IPS DF 4.7 (cell line): ENCODE data around the gene PMM2.

Experiments used
- DNase-seq: peaks from one replicate; pipeline ENCODE4 v3.0.0-alpha.2; 2013; ENCODE audit warnings: low spot score; ENCODE audit errors: extremely low read depth

PMM2 gene

DNA sequence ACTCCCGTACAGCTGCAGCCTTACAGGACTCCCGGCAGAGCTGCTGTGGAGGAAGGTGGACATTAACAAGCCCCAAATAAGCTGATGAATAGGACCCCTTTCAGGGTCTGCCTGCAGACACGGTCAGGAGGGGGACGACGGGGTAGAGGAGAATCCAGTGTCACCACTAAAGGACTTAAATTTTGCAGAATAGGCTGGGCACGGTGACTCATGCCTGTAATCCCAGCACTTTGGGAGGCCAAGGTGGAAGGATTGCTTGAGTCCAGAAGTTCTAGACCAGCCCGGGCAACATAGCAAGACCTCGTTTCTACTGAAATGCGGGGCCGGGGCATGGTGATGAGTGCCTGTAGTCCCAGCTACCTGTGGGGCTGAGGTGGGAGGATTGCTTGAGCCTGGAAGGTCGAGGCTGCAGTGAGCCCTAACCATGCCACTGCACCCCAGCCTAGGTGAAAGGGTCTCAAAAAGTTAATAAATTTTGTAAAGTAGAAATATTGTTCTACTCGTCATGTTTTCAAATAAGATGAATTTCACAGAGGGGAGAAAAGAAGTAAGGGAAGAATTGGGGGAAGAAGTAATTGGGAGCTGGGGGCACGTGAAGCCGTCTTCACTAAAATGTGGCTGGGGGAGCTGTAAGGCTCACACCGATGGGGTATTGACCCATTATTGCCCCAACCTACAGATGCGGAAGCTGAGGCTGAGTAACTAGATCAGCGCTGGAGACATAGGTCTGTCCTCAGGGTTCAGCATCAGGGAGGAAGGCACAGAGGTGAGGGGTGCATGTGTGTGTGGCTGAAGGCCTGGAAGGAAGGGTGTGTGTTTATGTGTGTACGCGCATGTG lies 89.2 kb downstream of the PMM2 start:
- DNase-seq: no peak

DNA sequence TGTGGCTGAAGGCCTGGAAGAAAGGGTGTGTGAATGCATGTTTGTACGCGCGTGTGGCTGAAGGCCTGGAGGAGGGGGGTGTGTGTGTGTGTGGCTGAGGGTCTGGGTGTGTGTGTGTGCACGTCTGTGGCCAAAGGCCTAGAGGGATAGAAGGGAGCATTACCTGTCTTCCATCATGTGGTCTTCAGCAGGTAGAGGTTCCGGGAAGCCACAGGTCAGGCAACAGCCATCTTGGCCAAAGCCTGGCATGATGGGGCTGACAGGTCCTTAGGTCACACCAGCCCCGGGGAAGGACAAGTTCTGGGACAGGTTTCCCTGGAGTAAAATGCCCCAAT lies 89.8 kb downstream of the PMM2 start:
- DNase-seq: no peak

- no peak for DNase-seq
Observed at GRCh38 chr16:8887952-8888560, 90.4 kb downstream of the PMM2 start.

DNA sequence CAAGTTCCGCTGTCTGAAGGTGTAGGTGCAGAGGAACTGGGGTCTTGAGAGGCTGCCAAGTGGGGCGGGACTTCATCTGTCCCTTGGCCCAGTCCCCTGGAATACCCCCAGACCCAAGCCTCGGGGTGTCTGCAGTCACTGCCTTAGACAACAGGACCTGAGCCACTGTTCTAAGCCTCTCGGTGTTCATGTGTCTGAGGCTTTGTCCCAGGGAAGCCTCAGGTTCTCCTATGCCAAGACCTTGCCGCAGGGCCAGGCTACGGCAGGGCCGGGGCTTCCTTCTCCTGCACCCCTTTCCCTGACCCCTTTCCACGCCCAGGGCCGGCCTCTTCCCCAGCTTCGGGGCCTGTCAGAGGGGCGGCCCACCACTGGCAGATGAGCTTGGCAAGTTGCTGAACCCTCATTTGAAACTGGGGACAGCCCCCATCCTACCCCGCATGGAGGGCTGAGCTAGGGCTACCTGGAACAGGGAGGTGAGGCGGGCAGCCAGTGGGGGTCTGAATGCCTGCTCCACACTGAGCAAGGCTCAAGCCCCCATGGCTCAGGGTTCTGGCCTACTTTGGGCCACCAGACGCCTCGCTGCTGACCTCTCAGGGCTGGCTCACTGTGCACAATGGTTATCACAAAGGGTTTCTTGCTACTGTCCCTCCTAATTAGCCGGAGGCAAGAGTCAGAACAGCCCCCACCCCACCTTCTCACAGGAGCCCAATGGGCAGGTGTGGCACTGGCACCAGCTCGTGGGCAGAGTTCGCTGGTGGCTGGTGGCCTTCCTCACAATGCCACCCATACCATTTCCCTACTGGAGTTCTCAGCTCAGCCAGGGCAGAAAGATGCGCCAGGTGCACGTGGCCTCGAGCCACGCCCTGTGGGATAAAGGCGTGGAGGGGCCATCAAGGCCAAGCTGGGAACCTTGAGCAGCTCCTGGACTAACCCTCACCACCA lies 91.6 kb downstream of the PMM2 start:
- no peak for DNase-seq

- no peak for DNase-seq
Observed at GRCh38 chr16:8889893-8890548, 92.4 kb downstream of the PMM2 start.

GRCh38 chr16:8890549-8890921 lies 92.9 kb downstream of the PMM2 start:
- DNase-seq: no peak

DNA sequence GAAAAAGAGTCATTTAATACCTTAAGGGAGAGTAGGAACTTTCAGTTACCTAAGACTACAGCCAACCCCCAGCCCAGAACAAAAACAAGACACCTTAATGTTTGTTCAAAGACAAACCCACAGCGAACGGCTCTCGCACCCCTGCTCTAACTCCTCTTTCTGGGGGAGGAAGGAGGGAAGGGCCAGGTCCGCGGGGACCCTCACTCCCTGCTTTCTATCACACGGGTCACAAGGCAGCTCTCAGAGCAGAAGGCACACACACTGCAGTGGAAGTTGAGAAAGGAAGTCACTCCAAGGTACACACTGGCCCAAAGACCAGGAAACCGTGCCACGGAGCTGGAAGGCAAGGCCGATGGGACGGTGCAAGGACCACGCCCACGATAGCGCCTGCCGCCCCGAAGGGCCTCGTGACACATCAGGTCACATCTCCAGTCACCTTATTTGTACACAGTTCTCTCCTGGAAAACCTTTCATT lies 94.5 kb downstream of the PMM2 start:
- DNase-seq: no peak

GRCh38 chr16:8893426-8893825 lies 95.8 kb downstream of the PMM2 start:
- no peak for DNase-seq

DNA sequence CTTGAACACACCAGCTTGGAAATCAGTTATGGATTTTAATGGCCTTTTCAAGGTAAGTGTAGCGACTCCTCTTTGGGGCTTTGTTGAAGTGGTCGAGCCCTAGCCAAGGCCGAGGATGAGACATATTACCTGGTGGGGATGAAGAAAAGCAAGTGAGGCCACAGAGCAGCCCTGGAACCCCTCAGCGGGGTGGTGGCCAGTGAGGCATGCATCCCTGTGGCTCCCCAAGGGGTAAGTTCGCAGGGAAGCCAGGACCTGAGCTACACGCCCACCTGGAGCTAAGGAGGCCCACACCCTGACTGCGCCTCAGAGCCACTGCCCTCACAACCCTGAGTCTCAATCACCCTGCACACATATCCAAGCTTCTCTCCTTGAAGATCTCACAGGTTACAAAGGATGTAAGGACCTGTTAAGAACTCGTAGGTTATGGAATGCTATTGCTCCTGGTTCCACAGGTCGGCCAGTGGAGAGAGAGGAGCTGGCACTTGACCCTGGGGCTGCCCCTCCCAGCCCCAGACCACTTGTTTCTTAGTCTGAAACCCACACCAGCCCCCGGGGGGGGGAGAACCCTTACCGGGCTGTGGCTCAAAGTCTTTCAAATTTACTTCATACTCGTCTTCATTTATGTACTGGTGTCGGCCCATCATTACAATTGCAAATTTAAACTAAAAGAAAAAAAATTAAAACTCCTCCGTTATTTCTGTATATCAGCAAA lies 96.5 kb downstream of the PMM2 start:
- DNase-seq: no peak

GRCh38 chr16:8894736-8895334 lies 97.2 kb downstream of the PMM2 start:
- no peak for DNase-seq

GRCh38 chr16:8898660-8899318 lies 101.2 kb downstream of the PMM2 start:
- DNase-seq: no peak
